ENCODE data around the gene PHF21B. TPM values are rescaled to one million over a fixed set of nuclear protein-coding genes. Genes with fewer than 3 reads are reported as not detected.

PHF21B gene
- total RNA-seq, 1 donor from 2014 or later = 0.07 TPM

Other genes with a start within 250 kb of the PHF21B start
- gene NUP50, start 153.9 kb upstream of the PHF21B start, total RNA-seq = 167 and 168 TPM in 2 replicates
- gene KIAA0930, start 230.9 kb upstream of the PHF21B start, total RNA-seq = 45.3 and 45.6 TPM in 2 replicates

Data from activated CD4-positive, alpha-beta T cell treated with anti-CD3 and anti-CD28 coated beads, Interleukin-2, amount 10 ng/mL, durations not matched to agents 24 days and 14 days (primary cell).